ENCODE measurements around the gene ZNF827. TPM values are rescaled to one million over a fixed set of nuclear protein-coding genes. Genes with fewer than 3 reads are reported as not detected.

The ZNF827 gene, protein sequence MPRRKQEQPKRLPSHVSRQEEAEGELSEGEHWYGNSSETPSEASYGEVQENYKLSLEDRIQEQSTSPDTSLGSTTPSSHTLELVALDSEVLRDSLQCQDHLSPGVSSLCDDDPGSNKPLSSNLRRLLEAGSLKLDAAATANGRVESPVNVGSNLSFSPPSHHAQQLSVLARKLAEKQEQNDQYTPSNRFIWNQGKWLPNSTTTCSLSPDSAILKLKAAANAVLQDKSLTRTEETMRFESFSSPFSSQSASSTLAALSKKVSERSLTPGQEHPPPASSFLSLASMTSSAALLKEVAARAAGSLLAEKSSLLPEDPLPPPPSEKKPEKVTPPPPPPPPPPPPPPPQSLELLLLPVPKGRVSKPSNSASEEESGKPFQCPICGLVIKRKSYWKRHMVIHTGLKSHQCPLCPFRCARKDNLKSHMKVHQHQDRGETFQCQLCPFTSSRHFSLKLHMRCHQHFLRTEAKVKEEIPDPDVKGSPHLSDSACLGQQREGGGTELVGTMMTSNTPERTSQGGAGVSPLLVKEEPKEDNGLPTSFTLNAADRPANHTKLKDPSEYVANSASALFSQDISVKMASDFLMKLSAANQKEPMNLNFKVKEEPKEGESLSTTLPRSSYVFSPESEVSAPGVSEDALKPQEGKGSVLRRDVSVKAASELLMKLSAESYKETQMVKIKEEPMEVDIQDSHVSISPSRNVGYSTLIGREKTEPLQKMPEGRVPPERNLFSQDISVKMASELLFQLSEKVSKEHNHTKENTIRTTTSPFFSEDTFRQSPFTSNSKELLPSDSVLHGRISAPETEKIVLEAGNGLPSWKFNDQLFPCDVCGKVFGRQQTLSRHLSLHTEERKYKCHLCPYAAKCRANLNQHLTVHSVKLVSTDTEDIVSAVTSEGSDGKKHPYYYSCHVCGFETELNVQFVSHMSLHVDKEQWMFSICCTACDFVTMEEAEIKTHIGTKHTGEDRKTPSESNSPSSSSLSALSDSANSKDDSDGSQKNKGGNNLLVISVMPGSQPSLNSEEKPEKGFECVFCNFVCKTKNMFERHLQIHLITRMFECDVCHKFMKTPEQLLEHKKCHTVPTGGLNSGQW
- 4.9 TPM for total RNA-seq

- peak; percentile 69 for ATAC-seq
Measured at GRCh38 chr4:145938618-145939440, at the start of gene ZNF827. ZNF827 (minus strand) TSS chr4:145938823; CDS start chr4:145938407, 416 bp downstream.

DNA sequence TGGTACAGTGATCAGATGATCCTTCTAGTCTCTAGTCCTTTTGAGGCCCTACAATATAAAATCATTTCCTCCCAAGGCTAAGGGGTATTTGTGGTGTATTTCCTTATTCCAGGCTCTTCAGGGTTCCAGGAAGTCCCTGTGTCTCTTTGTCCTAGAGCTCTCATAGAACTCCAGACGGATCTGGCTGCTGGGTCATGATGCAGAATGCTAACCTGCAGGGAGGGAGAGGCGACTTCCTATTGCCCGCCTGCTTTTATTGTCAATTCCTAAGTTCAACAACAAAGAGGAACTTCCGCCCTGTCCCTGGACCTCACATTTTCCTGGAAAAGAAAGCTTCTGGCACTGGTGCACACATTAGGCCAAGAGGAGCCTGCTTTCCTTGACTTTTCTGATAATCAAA, 45.9 kb upstream of the ZNF827 start:
- no peak for ATAC-seq

- ATAC-seq = no peak
Measured at GRCh38 chr4:145982791-145983190, 44.2 kb upstream of the ZNF827 start.

- ATAC-seq = no peak
Measured at GRCh38 chr4:145979160-145979559, 40.5 kb upstream of the ZNF827 start.

GRCh38 chr4:145976680-145977079, 38.1 kb upstream of the ZNF827 start:
- no peak for ATAC-seq

DNA sequence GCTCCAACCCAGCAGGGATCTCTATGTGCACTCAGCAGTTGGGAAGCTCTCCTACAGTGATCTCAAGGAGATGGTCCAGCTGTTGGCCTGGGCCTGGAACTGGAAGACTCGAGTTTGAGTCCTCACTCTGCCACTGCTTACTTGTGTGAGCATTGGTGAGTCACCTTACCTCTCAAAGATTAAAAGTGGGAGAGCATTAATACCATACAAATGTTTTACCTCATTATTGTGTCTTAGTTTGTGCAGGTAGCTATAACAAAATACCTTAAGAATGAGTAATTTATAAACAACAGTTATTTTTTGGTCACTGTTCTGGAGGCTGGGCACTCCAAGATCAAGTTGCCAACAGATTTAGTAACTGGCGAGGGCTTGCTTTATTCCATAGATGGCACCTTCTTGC, 21.4 kb upstream of the ZNF827 start:
- no peak for ATAC-seq

GRCh38 chr4:145957302-145957701, 18.7 kb upstream of the ZNF827 start:
- ATAC-seq = no peak

- ATAC-seq = no peak
Measured at GRCh38 chr4:145956288-145956890, 17.8 kb upstream of the ZNF827 start.

DNA sequence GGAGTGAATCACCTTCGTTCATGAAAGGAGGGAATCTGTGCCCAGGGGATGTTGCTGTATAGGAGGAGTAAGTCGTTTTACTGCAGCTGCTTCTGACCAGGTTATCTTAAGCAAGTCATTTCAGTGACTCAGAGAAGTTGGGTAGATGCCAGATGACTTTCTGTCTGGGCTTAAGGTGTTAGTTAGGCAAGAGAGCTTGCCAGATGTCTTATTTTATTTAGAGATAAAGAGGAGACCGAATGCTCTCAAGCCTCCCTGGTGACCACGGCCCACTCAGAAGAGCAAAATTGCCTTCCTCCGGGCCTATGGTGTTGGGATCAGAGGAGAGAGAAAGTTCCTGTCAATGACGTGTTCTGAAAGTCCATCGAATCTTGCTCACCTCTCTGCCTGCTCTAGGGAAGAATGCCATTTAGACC, 16.3 kb upstream of the ZNF827 start:
- peak; percentile 87 for ATAC-seq

DNA sequence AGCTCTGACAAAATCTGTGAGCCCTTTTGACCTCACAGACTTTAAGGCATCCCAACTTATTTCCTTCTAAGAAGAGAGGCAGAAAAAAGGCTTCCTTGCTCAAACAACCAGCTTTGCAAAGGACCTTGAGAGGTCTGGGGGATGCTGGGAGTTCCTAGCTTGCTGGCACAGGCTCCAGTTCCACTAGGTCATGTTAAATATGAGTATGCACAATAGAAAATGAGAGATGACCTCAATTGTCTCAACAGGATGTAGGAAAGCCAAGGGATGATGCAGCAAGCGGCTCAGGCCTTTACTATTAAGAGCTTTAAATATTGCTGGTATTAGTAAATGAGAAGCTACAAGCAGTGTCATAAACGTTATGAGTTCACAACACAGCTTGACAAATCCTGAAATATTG, 13.3 kb upstream of the ZNF827 start:
- ATAC-seq = no peak

DNA sequence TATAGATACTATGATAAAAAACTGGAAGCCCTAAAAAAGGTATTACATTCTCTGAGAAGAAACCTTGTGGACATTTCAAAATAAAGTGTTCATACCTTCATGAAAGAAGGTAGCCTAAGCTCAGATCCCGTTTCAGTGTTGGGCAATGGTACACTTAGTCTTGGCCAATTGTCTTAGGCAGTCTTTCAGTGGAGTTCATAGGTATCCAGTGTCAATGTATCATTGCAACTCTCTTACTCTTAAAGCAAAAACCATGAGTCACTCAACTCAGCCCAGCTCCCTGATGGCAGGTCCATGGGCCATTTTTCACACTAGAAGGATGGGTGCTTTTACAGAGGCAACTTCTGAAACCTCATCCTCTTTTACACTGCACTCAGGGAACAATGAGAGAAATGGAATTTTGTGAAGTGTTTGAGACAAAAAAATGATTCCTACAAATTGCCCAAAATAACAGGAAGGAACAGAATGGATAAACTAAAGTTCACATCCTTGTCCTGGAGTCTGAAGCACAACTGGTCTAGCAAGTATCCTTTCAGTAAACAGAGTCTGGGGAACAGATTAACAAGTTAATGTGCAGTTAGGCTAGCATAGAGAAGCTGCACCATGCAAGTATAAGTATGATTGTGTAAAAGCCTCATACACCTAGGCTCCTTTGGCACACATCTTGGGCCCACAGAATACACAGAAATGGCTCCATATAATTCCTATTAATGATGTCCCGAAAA, 7.0 kb upstream of the ZNF827 start:
- ATAC-seq = peak; percentile 87

- no peak for ATAC-seq
Measured at GRCh38 chr4:145944886-145945285, 6.3 kb upstream of the ZNF827 start.

- ATAC-seq = no peak
Measured at GRCh38 chr4:145939856-145940255, 1.2 kb upstream of the ZNF827 start.

DNA sequence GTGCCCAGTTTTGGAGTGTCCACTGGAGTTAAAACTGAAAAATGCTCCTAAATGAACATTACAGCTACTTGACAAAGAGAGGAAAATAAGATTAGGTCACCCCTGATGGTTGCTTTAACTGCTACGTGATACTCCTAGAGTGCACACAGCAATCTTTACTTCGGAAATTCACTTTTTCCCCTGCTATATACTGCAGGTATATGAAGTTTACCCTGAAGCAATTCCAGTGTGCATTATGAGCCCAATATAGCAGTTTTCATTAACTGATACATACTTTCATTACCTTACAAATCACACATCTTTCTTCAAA, 773 bp upstream of the ZNF827 start:
- ATAC-seq = no peak

- ATAC-seq = no peak
Measured at GRCh38 chr4:145937971-145938611, 532 bp downstream of the ZNF827 start.

DNA sequence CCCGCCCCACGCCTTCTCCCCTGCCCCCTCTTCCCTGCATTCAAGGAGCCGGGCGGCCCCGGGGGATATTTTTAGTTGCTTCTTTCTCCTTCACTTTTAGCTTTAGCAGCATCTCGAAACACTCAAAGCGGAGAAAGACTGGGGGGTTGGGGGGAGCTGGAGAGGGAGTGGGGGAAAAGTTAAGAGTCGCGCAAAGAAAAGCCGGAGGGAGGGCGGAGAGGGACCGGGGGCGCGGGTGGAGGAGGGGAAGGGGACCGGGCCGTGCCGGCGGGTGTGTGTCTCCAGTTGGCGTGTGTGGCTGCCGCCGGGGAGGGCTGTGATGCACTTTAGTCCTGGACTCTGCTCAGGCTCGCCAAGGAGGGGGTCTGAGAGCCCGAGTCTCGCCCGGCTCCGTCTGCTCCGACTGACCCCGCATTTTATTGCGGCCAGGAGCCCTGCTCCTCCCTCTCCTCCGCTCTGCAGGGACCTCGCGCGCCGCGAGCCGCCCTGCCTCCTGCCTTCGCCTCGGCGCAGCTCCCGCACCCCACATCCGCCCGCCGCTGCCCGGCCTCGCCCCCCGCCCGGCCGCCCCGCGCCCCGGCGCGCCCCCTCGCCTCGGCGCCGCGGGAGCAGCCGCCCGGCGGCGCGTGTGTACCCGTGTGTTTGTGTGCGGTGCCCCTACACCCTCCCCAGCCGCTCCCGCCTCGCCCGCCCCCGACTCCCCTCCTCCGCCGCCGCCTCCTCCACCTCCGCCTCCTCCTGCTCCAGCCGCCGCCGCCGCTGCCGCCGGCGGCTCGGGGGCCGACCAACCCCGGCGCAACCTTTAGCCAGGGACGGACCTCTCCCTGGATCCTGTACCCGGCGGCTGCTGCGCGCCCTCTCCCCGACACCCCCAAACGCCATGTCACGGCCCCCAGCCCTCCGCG, 1.4 kb downstream of the ZNF827 start:
- ATAC-seq = peak; percentile 27

- ATAC-seq = peak; percentile 81
Measured at GRCh38 chr4:145936142-145936996, 2.3 kb downstream of the ZNF827 start.

DNA sequence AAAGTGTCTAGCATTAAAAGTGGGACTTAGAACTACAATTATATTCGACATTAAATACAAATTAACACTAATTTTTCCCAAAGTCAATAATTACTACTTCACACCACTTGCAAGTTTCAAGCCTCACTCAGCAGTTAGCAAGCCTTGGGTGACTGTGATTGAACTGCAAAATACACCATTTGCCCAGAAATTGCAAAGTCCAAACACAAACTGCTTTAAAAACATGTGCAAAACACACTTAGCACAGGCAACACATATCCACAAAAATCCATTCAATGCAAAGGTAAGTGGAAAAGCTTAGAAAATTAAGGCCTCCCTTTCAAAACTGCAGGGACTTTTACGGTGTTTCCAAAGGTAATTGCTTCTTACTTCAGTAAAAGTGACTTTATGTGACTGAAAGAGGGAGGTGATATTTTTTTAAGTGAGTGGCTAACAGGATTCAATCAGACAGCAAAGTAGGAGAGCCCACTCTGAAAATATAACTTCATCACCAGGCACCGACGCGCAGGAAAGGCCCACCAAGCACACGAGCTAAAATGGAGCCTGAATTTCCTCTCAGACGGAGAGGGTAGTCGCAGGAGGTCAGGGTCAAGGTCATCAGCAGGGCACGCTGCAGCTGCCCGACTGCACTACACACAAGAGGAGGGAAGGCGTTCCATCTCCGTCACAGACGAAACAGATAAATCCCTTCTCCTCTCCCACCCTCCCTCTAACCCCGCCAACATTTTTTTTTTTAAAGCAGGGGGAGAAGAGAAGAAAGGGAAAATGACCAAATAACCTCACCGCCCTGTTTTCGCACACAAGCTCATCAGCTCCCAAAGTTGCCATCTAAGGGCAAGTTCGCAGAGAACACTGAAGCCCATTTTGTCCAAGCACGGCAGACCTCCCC, 3.1 kb downstream of the ZNF827 start:
- no peak for ATAC-seq

Measured in esophagus mucosa (tissue), 1 donor.